Activated CD4-positive, alpha-beta T cell treated with anti-CD3 and anti-CD28 coated beads for 36 hours (primary cell): Measurements from ENCODE around the gene MAN2A1. TPM values are rescaled to one million over a fixed set of nuclear protein-coding genes. Genes with fewer than 3 reads are reported as not detected.

Experiments
- ATAC-seq: fragments of 200-7000 bp; cut with Tn5 transposase; one replicate; pipeline ENCODE4 v1.10.0; 2021; ENCODE audit warnings: mild to moderate bottlenecking, moderate library complexity
- CTCF ChIA-PET: fragments of 350-600 bp; sonication (Branson Sonifier 250); formaldehyde crosslinking; loops from one replicate; lab custom pipeline; 2021; ENCODE audit warnings: antibody characterized with exemption; lab: Charles Lee
- POLR2A ChIA-PET: fragments of 350-600 bp; sonication (Branson Sonifier 250); formaldehyde crosslinking; loops from one replicate; lab custom pipeline; 2021; ENCODE audit warnings: antibody characterized with exemption, inconsistent platforms; lab: Charles Lee
- DNase-seq: peaks from one replicate; pipeline ENCODE4 v3.0.0-alpha.2; 2020
- H3K27ac Mint-ChIP-seq: one replicate; pipeline ENCODE4 v1.8.0; 2021; ENCODE audit warnings: mixed read lengths
- H3K27me3 Mint-ChIP-seq: one replicate; pipeline ENCODE4 v1.8.0; 2021; ENCODE audit warnings: mixed read lengths
- H3K36me3 Mint-ChIP-seq: one replicate; pipeline ENCODE4 v1.8.0; 2021; ENCODE audit warnings: low read depth, mixed read lengths
- H3K4me1 Mint-ChIP-seq: one replicate; pipeline ENCODE4 v1.8.0; 2021; ENCODE audit warnings: mixed read lengths
- H3K4me3 Mint-ChIP-seq: one replicate; pipeline ENCODE4 v1.8.0; 2021; ENCODE audit warnings: mild to moderate bottlenecking, moderate library complexity, mixed read lengths
- H3K9me3 Mint-ChIP-seq: one replicate; pipeline ENCODE4 v1.8.0; 2021; ENCODE audit warnings: low read depth, mixed read lengths
- intact Hi-C, 2 experiments: fragments of 100-400 bp; cut with DNase I in 1 of 2; cut with micrococcal nuclease in 1 of 2; formaldehyde crosslinking; loops; one replicate each; pipeline versions ENCODE4 v1.14.2 to v1.15.1; 2022 to 2024; cut with DNase I, micrococcal nuclease
- total RNA-seq, 2 experiments: library from RNA; stranded (reverse); gene quantifications; one replicate each; pipeline ENCODE4 v1.2.3, GENCODE V29; 2021

The MAN2A1 gene
- total RNA-seq, 2 experiments from 2014 or later: 33.4 to 33.6 TPM

DNA sequence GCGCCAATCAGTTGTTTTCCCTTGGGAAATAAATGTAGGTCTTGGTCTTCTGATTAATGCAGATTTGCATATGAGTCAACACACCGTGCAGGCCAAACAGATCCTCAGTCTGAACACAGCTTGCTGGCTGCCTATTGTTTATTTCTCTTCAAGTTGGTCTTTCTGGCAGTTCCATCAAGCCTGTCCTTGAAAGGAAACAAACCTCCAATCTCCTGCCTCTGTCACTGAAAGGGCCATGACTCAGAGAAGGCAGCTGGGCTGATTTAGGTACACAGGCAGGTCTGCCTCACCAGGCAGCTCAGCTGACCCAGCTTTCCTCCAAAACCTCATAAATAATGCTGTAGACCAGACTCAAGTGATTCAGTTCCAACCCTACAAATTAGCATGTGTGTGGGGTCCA, 175.9 kb downstream of the MAN2A1 start:
- ATAC-seq: peak; percentile 55
- no peaks in the 10 kb centered on the region for H3K27me3 Mint-ChIP-seq
- no peaks in the 10 kb centered on the region for H3K9me3 Mint-ChIP-seq
- POLR2A ChIA-PET: no interaction called here
- peak overlapping the region; percentile 33 for H3K27ac Mint-ChIP-seq
- peaks cover 63% of the 10 kb centered on the region for H3K36me3 Mint-ChIP-seq
- intact Hi-C loops: loop anchor here in 1 of 2 experiments (10.0 kb wide), 1 partner anchor 189 kb away; no protein-coding TSS in a partner anchor
- H3K4me1 Mint-ChIP-seq: peaks cover 54% of the 10 kb centered on the region
- CTCF ChIA-PET: interaction anchor here (1.2 kb wide), 1 partner anchor 9 kb away, joined by 3 read pairs; no protein-coding TSS in a partner anchor
- H3K4me3 Mint-ChIP-seq: no peak overlapping the region
- peak; percentile 16 for DNase-seq

DNA sequence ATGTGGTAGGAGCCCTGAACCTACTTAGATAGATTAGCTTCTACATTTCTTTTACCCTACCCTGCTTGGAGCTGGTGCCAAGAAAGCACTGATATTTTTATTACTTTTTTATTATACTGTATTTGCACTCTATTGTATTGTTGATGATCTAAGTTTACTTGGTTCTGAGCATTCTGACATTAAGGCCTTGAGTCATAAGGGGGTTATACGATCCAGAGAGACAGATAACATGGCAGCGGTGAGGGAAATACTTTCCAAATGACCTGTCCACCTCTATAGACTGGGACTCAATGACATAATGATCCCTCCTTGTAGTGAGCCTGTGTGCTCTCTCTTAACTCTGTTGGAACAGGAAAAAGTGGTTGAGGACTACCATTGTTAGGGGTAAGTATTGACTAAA, 176.3 kb downstream of the MAN2A1 start:
- CTCF ChIA-PET: no interaction called here
- H3K4me1 Mint-ChIP-seq: peaks cover 52% of the 10 kb centered on the region
- no peaks in the 10 kb centered on the region for H3K9me3 Mint-ChIP-seq
- H3K27ac Mint-ChIP-seq: peak overlapping the region; percentile 33
- DNase-seq (no peak), ATAC-seq (no peak)
- H3K36me3 Mint-ChIP-seq: peaks cover 61% of the 10 kb centered on the region
- intact Hi-C loops: loop anchor here in 1 of 2 experiments (10.0 kb wide), 1 partner anchor 189 kb away; no protein-coding TSS in a partner anchor
- H3K27me3 Mint-ChIP-seq: no peaks in the 10 kb centered on the region
- POLR2A ChIA-PET: no interaction called here
- H3K4me3 Mint-ChIP-seq: no peak overlapping the region

DNA sequence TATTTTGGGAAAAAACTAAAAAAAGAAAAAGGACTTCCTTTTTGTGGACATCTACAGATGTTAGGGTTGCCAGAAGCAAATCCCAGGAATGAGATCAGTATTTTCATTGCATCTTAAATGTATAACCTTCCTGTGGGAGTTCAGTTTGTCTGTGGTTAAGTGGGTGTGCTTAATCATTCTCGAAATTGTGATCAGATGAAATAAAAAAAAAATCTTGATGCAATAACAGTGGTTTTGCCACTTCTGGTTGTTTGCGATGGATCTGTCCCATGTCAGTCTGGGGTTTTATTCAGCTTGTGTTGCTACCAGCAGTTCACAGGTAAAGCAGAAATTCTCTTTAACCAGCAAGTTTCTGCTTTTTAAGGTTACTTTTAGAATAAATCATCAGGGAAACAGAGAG, 179.0 kb downstream of the MAN2A1 start:
- Mint-ChIP-seq H3K27me3 (no peaks in the 10 kb centered on the region), H3K4me1 (peaks cover 33% of the 10 kb centered on the region), H3K27ac (peak overlapping the region; percentile 58), H3K36me3 (peaks cover 47% of the 10 kb centered on the region), H3K9me3 (no peaks in the 10 kb centered on the region), H3K4me3 (no peak overlapping the region)
- ATAC-seq: peak; percentile 60
- ChIA-PET CTCF (no interaction called here), POLR2A (interaction anchor here (0.7 kb wide), 1 partner anchor 53 kb away, joined by 4 read pairs; no protein-coding TSS in a partner anchor)
- DNase-seq: no peak
- intact Hi-C loops: loop anchor here in 1 of 2 experiments (10.0 kb wide), 1 partner anchor 186 kb away; no protein-coding TSS in a partner anchor

DNA sequence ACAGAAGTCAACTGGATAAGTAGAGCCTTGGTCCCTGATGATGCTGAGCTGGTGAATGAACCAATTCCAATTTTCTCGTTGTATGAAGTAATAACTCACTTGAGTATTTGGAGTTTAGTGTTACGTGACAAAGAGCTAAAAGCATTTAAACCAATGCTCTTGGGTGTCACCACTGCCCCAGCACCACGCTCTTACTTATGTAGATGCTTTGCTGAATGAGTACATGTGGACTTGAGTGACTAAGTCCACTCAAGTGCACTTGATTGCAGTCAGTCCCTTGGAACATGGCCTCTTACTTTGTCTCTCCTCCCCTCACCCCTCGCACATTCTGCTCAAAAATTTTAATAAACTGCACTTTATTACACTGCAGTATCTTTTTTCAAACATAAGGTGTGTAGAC, 184.0 kb downstream of the MAN2A1 start:
- no peak overlapping the region for H3K27ac Mint-ChIP-seq
- H3K9me3 Mint-ChIP-seq: no peaks in the 10 kb centered on the region
- POLR2A ChIA-PET: no interaction called here

DNA sequence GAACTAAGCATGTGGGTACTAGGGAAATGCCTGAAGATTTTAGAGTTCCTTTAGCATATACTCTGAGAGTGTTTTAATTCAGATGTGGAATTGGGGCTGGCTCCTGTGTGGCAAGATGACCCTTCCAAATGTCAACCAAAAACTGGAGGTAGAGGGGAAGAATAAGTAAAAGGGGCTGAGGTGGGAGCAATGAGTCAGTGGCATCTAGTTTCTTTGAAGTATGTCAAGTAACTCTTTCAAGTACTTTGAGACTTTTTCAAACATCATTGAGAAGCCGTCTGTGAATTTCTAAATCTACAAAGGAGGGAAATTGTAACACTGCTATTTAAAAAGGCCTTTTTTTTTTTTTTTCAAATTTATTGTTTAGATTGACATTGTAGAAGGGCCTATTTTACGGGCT, 184.4 kb downstream of the MAN2A1 start:
- POLR2A ChIA-PET: no interaction called here
- peaks cover 8% of the 10 kb centered on the region for H3K36me3 Mint-ChIP-seq
- no peak overlapping the region for H3K27ac Mint-ChIP-seq
- H3K4me3 Mint-ChIP-seq: no peak overlapping the region
- peaks cover 25% of the 10 kb centered on the region for H3K4me1 Mint-ChIP-seq
- no peaks in the 10 kb centered on the region for H3K9me3 Mint-ChIP-seq
- no peaks in the 10 kb centered on the region for H3K27me3 Mint-ChIP-seq
- CTCF ChIA-PET: interaction anchor here (0.7 to 1.2 kb wide), 2 partner anchors 24 to 76 kb away, joined by 3 read pairs; no protein-coding TSS in a partner anchor
- intact Hi-C loops: loop anchor here in 1 of 2 experiments (10.0 kb wide), 1 partner anchor 541 kb away; no protein-coding TSS in a partner anchor
- ATAC-seq (no peak), DNase-seq (no peak)

More for the DNA sequence above, 184.0 kb downstream of the MAN2A1 start:
- CTCF ChIA-PET: no interaction called here
- ATAC-seq (no peak), DNase-seq (no peak)
- H3K36me3 Mint-ChIP-seq: peaks cover 12% of the 10 kb centered on the region
- intact Hi-C loops: loop anchor here in 1 of 2 experiments (10.0 kb wide), 1 partner anchor 541 kb away; no protein-coding TSS in a partner anchor
- H3K4me1 Mint-ChIP-seq: peaks cover 30% of the 10 kb centered on the region
- no peak overlapping the region for H3K4me3 Mint-ChIP-seq
- H3K27me3 Mint-ChIP-seq: no peaks in the 10 kb centered on the region

DNA sequence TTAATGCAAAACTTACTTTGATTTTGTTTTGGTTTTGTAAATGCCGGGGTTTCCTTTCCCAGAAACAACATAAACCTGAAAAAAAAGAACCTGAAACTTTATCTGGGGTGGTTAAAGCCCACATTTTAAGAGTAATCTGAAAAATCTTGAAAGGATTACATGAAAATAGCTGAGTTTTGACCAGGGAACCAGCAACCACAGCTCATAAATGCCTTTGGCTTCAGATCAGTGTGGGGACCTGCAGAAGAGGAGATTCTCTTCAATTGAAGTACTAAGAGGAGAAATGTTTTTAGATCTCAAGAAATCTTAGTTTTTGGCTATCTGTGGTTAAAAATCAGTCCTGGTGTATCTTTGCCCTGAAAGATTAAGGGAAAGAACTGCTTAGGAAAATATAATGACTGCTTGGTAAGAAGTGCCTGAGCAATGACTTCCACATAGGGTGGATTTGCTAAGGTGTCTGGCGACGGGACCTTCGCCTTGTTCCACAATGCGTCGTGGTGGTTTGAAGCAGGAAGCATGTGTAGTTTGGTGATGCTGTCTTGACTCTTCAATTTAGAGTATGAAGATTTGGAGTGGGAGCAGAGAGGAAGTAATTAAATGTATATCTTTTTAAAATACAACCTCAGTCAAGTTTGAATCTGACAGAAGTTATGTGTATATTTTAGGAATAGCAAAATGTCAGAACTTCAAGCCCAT, 186.5 kb downstream of the MAN2A1 start:
- Mint-ChIP-seq H3K27ac (no peak overlapping the region), H3K27me3 (no peaks in the 10 kb centered on the region), H3K4me3 (no peak overlapping the region), H3K4me1 (peaks cover 21% of the 10 kb centered on the region), H3K9me3 (no peaks in the 10 kb centered on the region), H3K36me3 (peaks cover 2% of the 10 kb centered on the region)
- ChIA-PET POLR2A (no interaction called here), CTCF (interaction anchor here (1.0 kb wide), 1 partner anchor 18 kb away, joined by 3 read pairs; no protein-coding TSS in a partner anchor)
- DNase-seq (peak; percentile 22), ATAC-seq (peak; percentile 26)
- intact Hi-C loops: loop anchor here in 1 of 2 experiments (10.0 kb wide), 1 partner anchor 539 kb away; no protein-coding TSS in a partner anchor

DNA sequence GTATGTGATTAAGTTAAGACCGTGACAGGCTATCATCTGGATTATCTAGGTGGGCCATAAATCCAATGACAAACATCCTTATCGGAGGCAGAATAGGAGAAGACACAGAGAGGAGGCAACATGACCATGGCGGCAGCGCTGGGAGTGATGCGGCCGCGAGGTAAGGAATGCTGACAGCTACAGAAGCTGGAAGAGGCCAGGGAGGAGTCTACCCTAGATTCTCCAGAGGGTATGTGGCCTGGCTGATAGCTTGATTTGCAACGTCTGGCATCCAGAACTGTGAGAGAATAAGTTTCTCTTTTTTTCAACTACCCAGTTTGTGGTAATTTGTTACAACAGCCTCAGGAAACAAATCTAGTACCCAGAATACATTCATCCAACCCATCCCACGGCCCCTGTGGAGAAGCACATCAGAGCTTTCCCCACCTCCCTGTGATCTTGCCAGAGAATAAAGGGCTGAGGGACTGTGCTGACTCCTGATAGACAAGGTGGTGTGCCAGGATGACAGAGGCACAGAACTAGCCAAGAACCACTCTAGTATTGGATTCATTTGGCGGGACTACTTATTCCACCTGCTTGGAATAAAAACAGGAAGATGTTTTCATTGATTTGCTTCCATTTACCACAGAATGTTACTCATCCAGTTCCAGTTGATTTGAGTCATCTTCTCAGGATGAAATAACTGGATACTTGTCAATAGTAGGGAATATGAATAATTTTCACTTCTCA, 187.4 kb downstream of the MAN2A1 start:
- CTCF ChIA-PET: interaction anchor here (0.8 kb wide), 1 partner anchor 60 kb away, joined by 3 read pairs; no protein-coding TSS in a partner anchor
- intact Hi-C loops: loop anchor here in 1 of 2 experiments (10.0 kb wide), 1 partner anchor 538 kb away; no protein-coding TSS in a partner anchor

DNA sequence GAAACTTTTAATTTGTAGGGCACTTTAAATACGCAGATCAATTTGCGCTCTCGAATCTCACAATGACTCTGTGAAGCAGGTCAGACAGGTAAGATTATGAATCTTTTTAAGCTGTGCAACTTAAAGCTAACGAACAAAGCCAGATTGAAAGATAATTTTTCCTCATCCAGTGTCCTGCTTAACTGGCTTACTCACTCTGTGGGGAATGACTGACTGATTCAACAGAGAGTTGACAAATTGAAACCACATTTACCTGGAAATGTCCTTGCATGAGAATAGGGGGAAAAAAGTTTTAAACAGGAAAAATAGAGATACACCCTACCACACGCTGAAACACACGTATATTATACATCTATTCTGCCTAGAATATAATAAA, 187.9 kb downstream of the MAN2A1 start:
- no peak overlapping the region for H3K27ac Mint-ChIP-seq
- CTCF ChIA-PET: interaction anchor here (0.8 kb wide), 1 partner anchor 61 kb away, joined by 3 read pairs; no protein-coding TSS in a partner anchor
- intact Hi-C loops: loop anchor here in 1 of 2 experiments (10.0 kb wide), 1 partner anchor 537 kb away; no protein-coding TSS in a partner anchor

More for the DNA sequence above, 187.4 kb downstream of the MAN2A1 start:
- no peak overlapping the region for H3K4me3 Mint-ChIP-seq
- H3K9me3 Mint-ChIP-seq: no peaks in the 10 kb centered on the region
- POLR2A ChIA-PET: no interaction called here
- H3K27ac Mint-ChIP-seq: no peak overlapping the region
- no peak for DNase-seq
- no peaks in the 10 kb centered on the region for H3K27me3 Mint-ChIP-seq
- H3K4me1 Mint-ChIP-seq: peaks cover 25% of the 10 kb centered on the region
- ATAC-seq: no peak
- H3K36me3 Mint-ChIP-seq: no peaks in the 10 kb centered on the region

DNA sequence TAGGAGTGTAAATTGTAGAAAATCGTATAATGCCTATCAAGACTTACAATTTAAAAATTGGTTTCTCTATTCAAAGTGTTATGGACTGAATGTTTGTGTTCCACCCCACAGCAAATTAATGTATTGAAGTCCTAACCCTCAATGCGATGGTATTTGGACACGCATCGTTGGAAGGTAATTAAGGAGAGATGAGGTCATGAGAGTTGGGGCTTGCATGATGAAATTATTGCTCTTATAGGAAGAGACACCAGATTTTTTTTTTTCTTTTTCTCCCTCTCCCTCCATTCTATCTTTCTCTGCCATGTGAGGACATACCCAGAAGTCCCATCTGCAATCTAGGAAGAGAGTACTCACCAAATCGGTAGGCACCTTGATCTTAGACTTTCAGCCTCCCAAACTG, 189.2 kb downstream of the MAN2A1 start:
- DNase-seq (no peak), ATAC-seq (no peak)
- no peaks in the 10 kb centered on the region for H3K27me3 Mint-ChIP-seq
- no peaks in the 10 kb centered on the region for H3K36me3 Mint-ChIP-seq
- no peaks in the 10 kb centered on the region for H3K9me3 Mint-ChIP-seq
- H3K4me3 Mint-ChIP-seq: no peak overlapping the region
- ChIA-PET POLR2A (no interaction called here), CTCF (no interaction called here)
- intact Hi-C loops: loop anchor here in 1 of 2 experiments (10.0 kb wide), 1 partner anchor 536 kb away; no protein-coding TSS in a partner anchor
- no peak overlapping the region for H3K27ac Mint-ChIP-seq
- H3K4me1 Mint-ChIP-seq: peaks cover 31% of the 10 kb centered on the region

More for the DNA sequence above, 187.9 kb downstream of the MAN2A1 start:
- Mint-ChIP-seq H3K4me1 (peaks cover 27% of the 10 kb centered on the region), H3K27me3 (no peaks in the 10 kb centered on the region), H3K4me3 (no peak overlapping the region), H3K36me3 (no peaks in the 10 kb centered on the region), H3K9me3 (no peaks in the 10 kb centered on the region)
- ATAC-seq: no peak
- POLR2A ChIA-PET: no interaction called here
- no peak for DNase-seq

DNA sequence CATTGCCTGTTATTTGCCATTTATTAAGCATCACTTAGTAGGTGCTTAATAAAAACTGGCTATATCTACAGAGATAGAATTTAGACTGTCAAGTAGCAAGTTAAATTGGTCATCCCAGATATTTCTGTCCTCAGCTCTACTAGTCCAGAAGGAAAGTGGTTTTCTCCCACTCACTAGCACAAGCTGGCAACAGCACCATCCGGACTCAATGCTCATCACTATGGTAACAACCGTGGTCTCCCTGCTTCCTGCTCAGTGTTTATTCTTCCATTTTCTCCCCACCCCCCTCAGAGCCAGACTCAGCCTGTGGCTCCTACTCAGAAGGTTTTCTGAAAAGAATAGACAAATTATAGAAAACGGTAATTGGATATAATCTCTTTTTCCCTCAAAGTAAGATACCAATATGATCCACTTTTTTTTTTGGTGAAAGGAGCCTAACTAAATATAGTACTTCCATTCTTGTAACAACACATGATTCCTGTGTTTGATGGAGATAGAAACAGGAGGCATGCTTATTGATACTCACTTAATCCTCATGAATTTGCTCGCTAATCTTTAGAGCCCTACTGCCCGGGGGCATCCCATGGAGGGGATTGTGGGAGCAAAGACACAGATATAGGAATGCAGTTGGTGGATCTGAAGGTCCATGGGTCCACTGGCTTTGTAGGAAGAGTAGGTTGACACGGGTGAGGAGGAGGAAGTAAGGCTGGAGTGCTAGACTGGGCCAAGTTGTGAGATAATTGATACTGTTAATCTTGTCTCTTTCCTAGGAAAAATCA, 191.4 kb downstream of the MAN2A1 start:
- Mint-ChIP-seq H3K4me1 (peaks cover 17% of the 10 kb centered on the region), H3K27me3 (no peaks in the 10 kb centered on the region), H3K27ac (no peak overlapping the region), H3K9me3 (no peaks in the 10 kb centered on the region), H3K4me3 (no peak overlapping the region), H3K36me3 (no peaks in the 10 kb centered on the region)
- CTCF ChIA-PET: no interaction called here
- ATAC-seq: no peak
- no peak for DNase-seq
- POLR2A ChIA-PET: no interaction called here
- intact Hi-C loops: no loop called here
